Neural cell (in vitro differentiated cells): ENCODE data around the gene C9orf43. TPM values are rescaled to one million over a fixed set of nuclear protein-coding genes. Genes with fewer than 3 reads are reported as not detected.

ENCODE experiments used
- H2AFZ ChIP-seq: fragments of 200-600, 300-800 bp; sonication (generic), shearing (Covaris generic); 2 replicates; pipeline ENCODE4 v1.6.0; 2014; ENCODE audit warnings: low read depth, mild to moderate bottlenecking, antibody characterized with exemption, low read length, moderate library complexity
- H3F3A ChIP-seq: fragments of 200-600 bp; shearing (Covaris generic); 2 replicates; pipeline ENCODE4 v1.6.1; 2016; ENCODE audit warnings: mild to moderate bottlenecking, moderate library complexity, mixed read lengths, antibody characterized with exemption, low read length; ENCODE audit not compliant: insufficient read depth, poor library complexity, severe bottlenecking
- H3K27ac ChIP-seq: fragments of 200-600, 300-800 bp; sonication (generic), shearing (Covaris generic); 2 replicates; pipeline ENCODE4 v1.5.1; 2014; ENCODE audit warnings: mild to moderate bottlenecking, low read length, moderate library complexity
- H3K27me3 ChIP-seq: fragments of 300-800, 200-600 bp; sonication (generic), shearing (Covaris generic); 2 replicates; pipeline ENCODE4 v1.6.0; 2014; ENCODE audit warnings: mild to moderate bottlenecking, low read depth, low read length, moderate library complexity; ENCODE audit not compliant: insufficient read depth
- H3K36me3 ChIP-seq: fragments of 300-800, 200-600 bp; sonication (generic), shearing (Covaris generic); 2 replicates; pipeline ENCODE4 v1.5.1; 2014; ENCODE audit warnings: mild to moderate bottlenecking, antibody characterized with exemption, low read length, moderate library complexity; ENCODE audit not compliant: insufficient read depth
- H3K4me2 ChIP-seq: fragments of 300-800, 200-600 bp; sonication (generic), shearing (Covaris generic); 2 replicates; pipeline ENCODE4 v1.6.0; 2014; ENCODE audit warnings: mild to moderate bottlenecking, low read length
- H3K4me3 ChIP-seq: fragments of 300-800, 200-600 bp; sonication (generic), shearing (Covaris generic); 2 replicates; pipeline ENCODE4 v1.5.1; 2014; ENCODE audit warnings: mild to moderate bottlenecking, low read length, moderate library complexity
- H3K79me2 ChIP-seq: fragments of 200-600 bp; shearing (Covaris generic); replicated peaks from 2 replicates; pipeline ENCODE4 v1.6.0; 2014; ENCODE audit warnings: mild to moderate bottlenecking, low read length, moderate library complexity; ENCODE audit not compliant: insufficient read depth
- H3K9ac ChIP-seq: fragments of 300-800, 200-600 bp; sonication (generic), shearing (Covaris generic); 2 replicates; pipeline ENCODE4 v1.6.1; 2016; ENCODE audit warnings: mild to moderate bottlenecking, low read length, mixed read lengths
- H3K9me2 ChIP-seq: fragments of 200-600 bp; shearing (Covaris generic); 2 replicates; pipeline ENCODE4 v1.6.1; 2016; ENCODE audit warnings: mild to moderate bottlenecking, low read length, mixed read lengths; ENCODE audit not compliant: insufficient read depth
- H3K9me3 ChIP-seq: fragments of 200-600, 300-800 bp; sonication (generic), shearing (Covaris generic); 2 replicates; pipeline ENCODE4 v1.6.1; 2016; ENCODE audit warnings: mild to moderate bottlenecking, mixed run types, low read length, moderate library complexity, mixed read lengths
- H4K20me1 ChIP-seq: fragments of 200-600 bp; shearing (Covaris generic); 2 replicates; pipeline ENCODE4 v1.6.1; 2016; ENCODE audit warnings: mild to moderate bottlenecking, mixed run types; ENCODE audit not compliant: insufficient read depth
- CTCF ChIP-seq: fragments of 450-650 bp; IDR thresholded peaks from 2 replicates; pipeline ENCODE4 v1.5.1; 2014; ENCODE audit warnings: antibody characterized with exemption, mild to moderate bottlenecking, moderate library complexity; ENCODE audit not compliant: poor library complexity, severe bottlenecking
- EP300 ChIP-seq: fragments of 450-650 bp; conservative IDR thresholded peaks from 2 replicates; pipeline ENCODE4 v1.6.1; 2014; ENCODE audit warnings: antibody characterized with exemption, mild to moderate bottlenecking, moderate library complexity; ENCODE audit not compliant: poor library complexity, severe bottlenecking
- EZH2 ChIP-seq: fragments of 200-600, 300-800 bp; shearing (Covaris generic), sonication (generic); IDR thresholded peaks from 2 replicates; pipeline ENCODE4 v1.6.1; 2014; ENCODE audit warnings: antibody characterized with exemption, low read length, borderline replicate concordance, mild to moderate bottlenecking; ENCODE audit not compliant: insufficient read depth, poor library complexity, severe bottlenecking
- MXI1 ChIP-seq: fragments of 450-650 bp; conservative IDR thresholded peaks from 2 replicates; pipeline ENCODE4 v1.6.1; 2014; ENCODE audit warnings: antibody characterized with exemption, mild to moderate bottlenecking; ENCODE audit not compliant: poor library complexity, severe bottlenecking
- POLR2AphosphoS5 ChIP-seq: IDR thresholded peaks from 2 replicates; pipeline ENCODE4 v1.6.1; 2012
- RAD21 ChIP-seq: fragments of 450-650 bp; conservative IDR thresholded peaks from 2 replicates; pipeline ENCODE4 v1.6.1; 2014; ENCODE audit warnings: antibody characterized with exemption, mild to moderate bottlenecking, moderate library complexity
- REST ChIP-seq: IDR thresholded peaks from 2 replicates; pipeline ENCODE4 v1.6.1; 2012; ENCODE audit warnings: borderline replicate concordance
- SMC3 ChIP-seq: fragments of 450-650 bp; conservative IDR thresholded peaks from 2 replicates; pipeline ENCODE4 v1.6.1; 2014; ENCODE audit warnings: antibody characterized with exemption, mild to moderate bottlenecking, moderate library complexity; ENCODE audit not compliant: poor library complexity
- TAF1 ChIP-seq: IDR thresholded peaks from 2 replicates; pipeline ENCODE4 v1.6.1; 2012; ENCODE audit warnings: low read depth
- polyA plus RNA-seq: library from polyadenylated mRNA; depleted of rRNA; stranded (reverse); fragments of >200 nt; gene quantifications from 2 replicates; pipeline ENCODE4 v1.2.3, GENCODE V29; 2014

Gene C9orf43
- polyA plus RNA-seq, 1 donor from 2014 or later, result 0.33 TPM

DNA sequence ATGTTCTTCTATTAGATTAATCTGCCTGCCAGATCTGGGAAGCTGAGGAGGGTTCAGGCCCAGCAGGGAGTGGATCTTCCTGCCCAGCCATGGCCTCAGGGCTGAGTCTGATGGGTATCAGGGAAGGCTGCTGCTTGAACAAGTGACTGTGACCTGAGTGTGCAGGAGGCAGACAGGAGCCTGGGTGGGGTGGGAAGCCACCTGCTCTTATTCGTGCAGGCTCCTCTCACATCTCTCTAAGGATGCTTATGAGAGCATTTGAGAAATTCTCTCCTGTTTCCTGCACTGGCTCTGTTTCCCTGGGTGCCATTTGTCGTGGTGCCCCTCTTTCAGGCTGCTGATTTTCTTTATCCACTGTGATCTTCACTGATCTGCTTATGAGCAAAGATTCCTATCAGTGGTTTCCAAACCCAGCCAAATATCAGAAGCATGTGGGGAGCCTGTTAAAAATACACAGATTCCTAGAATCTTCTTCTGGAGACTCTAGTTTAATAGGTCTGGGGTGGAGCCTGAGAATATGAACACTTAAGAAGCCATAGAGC, 55.1 kb downstream of the C9orf43 start:
- H3K9me2 ChIP-seq, result no peaks in the 10 kb centered on the region
- no peaks in the 10 kb centered on the region for H4K20me1 ChIP-seq
- H3F3A ChIP-seq, result no peaks in the 10 kb centered on the region
- no peak overlapping the region for H3K27ac ChIP-seq
- H3K4me2 ChIP-seq, result no peak overlapping the region
- no peak for TF ChIP-seq CTCF
- no peak for TF ChIP-seq EP300
- no peak for TF ChIP-seq REST
- no peak for TF ChIP-seq POLR2AphosphoS5
- TF ChIP-seq TAF1, result no peak
- no peak for TF ChIP-seq EZH2
- TF ChIP-seq RAD21, result no peak
- TF ChIP-seq SMC3, result no peak
- no peak for TF ChIP-seq MXI1
- H3K9me3 ChIP-seq, result no peaks in the 10 kb centered on the region
- H3K4me3 ChIP-seq, result no peak overlapping the region
- no peaks in the 10 kb centered on the region for H3K79me2 ChIP-seq
- peaks cover 13% of the 10 kb centered on the region for H3K27me3 ChIP-seq
- H3K36me3 ChIP-seq, result no peaks in the 10 kb centered on the region
- H2AFZ ChIP-seq, result no peak overlapping the region
- H3K9ac ChIP-seq, result no peak overlapping the region

DNA sequence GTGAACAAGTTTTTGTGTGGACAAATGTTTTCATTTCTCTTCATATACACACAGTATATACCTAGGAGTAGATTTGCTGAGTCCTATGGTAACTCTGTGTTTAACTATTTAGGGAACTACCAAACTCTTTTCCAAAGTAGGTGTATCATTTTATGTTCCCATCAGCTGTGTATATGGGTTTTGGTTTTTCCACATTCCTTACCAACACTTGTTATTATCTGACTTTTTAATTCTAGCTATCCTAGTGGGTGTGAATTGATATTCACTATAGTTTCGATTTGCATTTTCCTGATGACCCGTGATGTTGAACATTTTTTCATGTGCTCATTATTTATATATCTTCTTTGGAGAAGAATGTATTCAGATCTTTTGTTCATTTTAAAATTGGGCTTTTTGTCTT, 56.6 kb downstream of the C9orf43 start:
- Histone ChIP-seq H3K4me2 (no peak overlapping the region), H3K9ac (no peak overlapping the region), H2AFZ (no peak overlapping the region), H3K79me2 (no peaks in the 10 kb centered on the region), H3K9me2 (no peaks in the 10 kb centered on the region), H3K27me3 (peaks cover 13% of the 10 kb centered on the region), H3K9me3 (no peaks in the 10 kb centered on the region), H3F3A (no peaks in the 10 kb centered on the region), H3K36me3 (no peaks in the 10 kb centered on the region), H4K20me1 (no peaks in the 10 kb centered on the region), H3K4me3 (no peak overlapping the region), H3K27ac (no peak overlapping the region)
- TF ChIP-seq TAF1, result no peak
- TF ChIP-seq EZH2, result no peak
- TF ChIP-seq EP300, result no peak
- no peak for TF ChIP-seq CTCF
- TF ChIP-seq MXI1, result no peak
- no peak for TF ChIP-seq POLR2AphosphoS5
- no peak for TF ChIP-seq REST
- TF ChIP-seq RAD21, result no peak
- TF ChIP-seq SMC3, result no peak
